CD4-positive, alpha-beta memory T cell (primary cell): Measurements from ENCODE around the gene PLCB1. TPM values are rescaled to one million over a fixed set of nuclear protein-coding genes. Genes with fewer than 3 reads are reported as not detected.

Experiments used
- CTCF ChIA-PET: fragments of 350-600 bp; sonication (Branson Sonifier 250); formaldehyde crosslinking; loops from one replicate; lab custom pipeline; 2021; ENCODE audit warnings: inconsistent platforms; ENCODE audit not compliant: partially characterized antibody; lab: Charles Lee
- POLR2A ChIA-PET: fragments of 350-600 bp; sonication (Branson Sonifier 250); formaldehyde crosslinking; loops from one replicate; lab custom pipeline; 2021; ENCODE audit not compliant: partially characterized antibody; lab: Charles Lee
- DNase-seq, 5 donors: peaks; one replicate each; pipeline versions ENCODE4 v3.0.0 to v3.0.0-alpha.2; 2020 to 2022; ENCODE audit warnings: mixed read lengths in 1 of 5
- H3K27ac ChIP-seq: one replicate; pipeline ENCODE4 v1.7.0; 2013; ENCODE audit warnings: low read depth, low read length
- H3K27me3 ChIP-seq: 2 replicates; pipeline ENCODE4 v1.7.0; 2013; ENCODE audit warnings: mild to moderate bottlenecking, low read length, moderate library complexity; ENCODE audit not compliant: insufficient read depth
- H3K36me3 ChIP-seq: 2 replicates; pipeline ENCODE4 v1.7.0; 2013; ENCODE audit warnings: mild to moderate bottlenecking, low read length, moderate library complexity; ENCODE audit not compliant: insufficient read depth
- H3K4me1 ChIP-seq: 2 replicates; pipeline ENCODE4 v1.7.0; 2013; ENCODE audit warnings: mild to moderate bottlenecking, low read length, moderate library complexity; ENCODE audit not compliant: insufficient read depth
- H3K4me3 ChIP-seq, 2 donors: one replicate each; pipeline ENCODE4 v1.7.0; 2013; ENCODE audit warnings: low read length in 2 of 2, mild to moderate bottlenecking in 1 of 2
- H3K9me3 ChIP-seq, 2 donors: one replicate each; pipeline ENCODE4 v1.7.0; 2013; ENCODE audit warnings: low read length in 2 of 2, control low read depth in 1 of 2; ENCODE audit not compliant: control insufficient read depth in 1 of 2
- H3K27ac Mint-ChIP-seq, 7 donors: one replicate each; pipeline ENCODE4 v1.8.0; 2020 to 2021; ENCODE audit warnings: mixed read lengths in 7 of 7, mild to moderate bottlenecking in 6 of 7, inconsistent platforms in 3 of 7, moderate library complexity in 3 of 7
- H3K27me3 Mint-ChIP-seq, 2 donors: one replicate each; pipeline ENCODE4 v1.8.0; 2020 to 2021; ENCODE audit warnings: mixed read lengths in 2 of 2
- H3K36me3 Mint-ChIP-seq, 2 donors: one replicate each; pipeline ENCODE4 v1.8.0; 2020 to 2021; ENCODE audit warnings: mixed read lengths in 2 of 2, inconsistent platforms in 1 of 2, mild to moderate bottlenecking in 1 of 2
- H3K4me1 Mint-ChIP-seq, 4 donors: one replicate each; pipeline ENCODE4 v1.8.0; 2020 to 2021; ENCODE audit warnings: mixed read lengths in 4 of 4, mild to moderate bottlenecking in 1 of 4
- H3K4me3 Mint-ChIP-seq, 8 donors: one replicate each; pipeline ENCODE4 v1.8.0; 2020 to 2021; ENCODE audit warnings: mixed read lengths in 8 of 8, mild to moderate bottlenecking in 7 of 8, moderate library complexity in 6 of 8, inconsistent platforms in 3 of 8
- H3K9me3 Mint-ChIP-seq, 8 donors: one replicate each; pipeline ENCODE4 v1.8.0; 2020 to 2021; ENCODE audit warnings: mixed read lengths in 8 of 8, mild to moderate bottlenecking in 5 of 8, inconsistent platforms in 3 of 8, moderate library complexity in 1 of 8
- intact Hi-C: fragments of 100-400 bp; cut with micrococcal nuclease; formaldehyde crosslinking; loops from one replicate; pipeline ENCODE4 v1.15.1; 2023
- polyA plus RNA-seq, 2 donors: library from polyadenylated mRNA; unstranded; fragments of 300-500 nt; fragmentation: Illumina TruSeq; gene quantifications; one replicate each; pipeline ENCODE4 v1.2.3, GENCODE V29; 2021
- total RNA-seq, 2 experiments: library from RNA; stranded (reverse); gene quantifications; one replicate each; pipeline ENCODE4 v1.2.3, GENCODE V29; 2021

Gene PLCB1
- total and polyA plus RNA-seq, 4 experiments from 2014 or later, result 5.5 to 9.6 (median 8.2) TPM

DNA sequence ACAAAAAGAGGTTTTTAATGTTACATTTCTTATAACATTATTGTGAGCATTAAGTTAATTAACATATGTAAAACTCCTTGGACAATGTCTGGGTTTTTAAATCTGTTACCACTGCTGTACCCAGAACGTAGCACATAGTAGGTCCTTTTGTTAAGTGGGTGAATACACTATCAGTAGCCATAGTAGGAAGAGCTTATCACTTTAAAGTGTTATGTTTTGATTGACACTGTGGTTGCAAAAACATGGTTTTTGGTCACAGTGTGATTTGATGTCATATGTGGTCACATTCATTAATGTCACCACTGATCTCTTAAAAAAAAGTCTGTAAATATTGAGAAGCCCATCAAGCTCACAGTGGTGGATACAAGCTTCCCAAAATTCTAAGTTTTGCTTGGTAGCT, 160.7 kb downstream of the PLCB1 start:
- Histone ChIP-seq H3K9me3 (no peaks in the 10 kb centered on the region), H3K27me3 (no peaks in the 10 kb centered on the region), H3K36me3 (no peaks in the 10 kb centered on the region), H3K4me1 (no peaks in the 10 kb centered on the region), H3K27ac (no peak overlapping the region), H3K4me3 (no peak overlapping the region)
- intact Hi-C loops, result no loop called here
- no peaks in the 10 kb centered on the region for H3K36me3 Mint-ChIP-seq
- H3K4me1 Mint-ChIP-seq, result peaks cover 0 to 1% (median 0%) of the 10 kb centered on the region in 4 donors
- no peak overlapping the region for H3K4me3 Mint-ChIP-seq
- peaks cover 0 to 3% of the 10 kb centered on the region in 2 donors for H3K27me3 Mint-ChIP-seq
- no peak overlapping the region for H3K27ac Mint-ChIP-seq
- H3K9me3 Mint-ChIP-seq, result peaks cover 0 to 1% (median 0%) of the 10 kb centered on the region in 8 donors
- CTCF ChIA-PET, result no interaction called here
- POLR2A ChIA-PET, result no interaction called here
- no peak for DNase-seq

DNA sequence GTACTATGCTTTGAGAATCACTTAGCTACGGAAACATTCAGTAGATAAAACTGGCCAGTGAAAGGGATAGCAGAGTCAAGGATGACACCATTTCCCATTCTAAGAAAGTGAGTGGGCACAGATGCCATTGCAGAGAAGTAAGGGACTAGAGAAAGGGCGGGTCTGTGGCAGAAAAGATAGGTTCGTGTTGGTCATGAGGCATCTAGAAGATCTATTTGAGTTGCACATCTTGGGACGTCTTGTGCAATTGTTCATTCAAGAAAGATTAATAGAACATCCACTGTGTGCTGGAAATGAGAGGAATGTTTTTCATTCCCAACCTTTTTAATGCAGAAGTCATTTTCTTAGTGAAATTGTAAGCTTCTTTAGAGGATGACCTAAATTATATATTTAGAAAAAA, 161.7 kb downstream of the PLCB1 start:
- intact Hi-C loops, result no loop called here
- ChIA-PET CTCF (no interaction called here), POLR2A (no interaction called here)
- H3K27ac ChIP-seq, result no peak overlapping the region
- Mint-ChIP-seq H3K27me3 (no peaks in the 10 kb centered on the region), H3K36me3 (no peaks in the 10 kb centered on the region), H3K9me3 (peaks cover 0 to 1% (median 0%) of the 10 kb centered on the region in 8 donors), H3K27ac (no peak overlapping the region), H3K4me1 (peaks cover 0 to 1% (median 0%) of the 10 kb centered on the region in 4 donors), H3K4me3 (no peak overlapping the region)
- no peaks in the 10 kb centered on the region for H3K36me3 ChIP-seq
- no peaks in the 10 kb centered on the region for H3K27me3 ChIP-seq
- DNase-seq, result no peak
- H3K4me3 ChIP-seq, result no peak overlapping the region
- no peaks in the 10 kb centered on the region for H3K9me3 ChIP-seq
- no peaks in the 10 kb centered on the region for H3K4me1 ChIP-seq

GRCh38 chr20:8296536-8296935, 164.5 kb downstream of the PLCB1 start:
- Mint-ChIP-seq H3K4me1 (peaks cover 0 to 1% (median 0%) of the 10 kb centered on the region in 4 donors), H3K9me3 (peaks cover 0 to 3% (median 0%) of the 10 kb centered on the region in 8 donors), H3K27me3 (no peaks in the 10 kb centered on the region), H3K4me3 (no peak overlapping the region), H3K36me3 (no peaks in the 10 kb centered on the region), H3K27ac (no peak overlapping the region)
- H3K4me1 ChIP-seq, result no peaks in the 10 kb centered on the region
- intact Hi-C loops, result no loop called here
- no peak overlapping the region for H3K4me3 ChIP-seq
- no peaks in the 10 kb centered on the region for H3K36me3 ChIP-seq
- ChIA-PET POLR2A (no interaction called here), CTCF (interaction anchor here (0.6 kb wide), 1 partner anchor 463 kb away, joined by 3 read pairs; no protein-coding TSS in a partner anchor)
- no peak overlapping the region for H3K27ac ChIP-seq
- no peak for DNase-seq
- no peaks in the 10 kb centered on the region for H3K27me3 ChIP-seq
- no peaks in the 10 kb centered on the region for H3K9me3 ChIP-seq

- POLR2A ChIA-PET, result no interaction called here
- Histone ChIP-seq H3K4me1 (no peaks in the 10 kb centered on the region), H3K36me3 (no peaks in the 10 kb centered on the region), H3K27me3 (no peaks in the 10 kb centered on the region), H3K9me3 (no peaks in the 10 kb centered on the region), H3K4me3 (no peak overlapping the region), H3K27ac (no peak overlapping the region)
- intact Hi-C loops, result no loop called here
- Mint-ChIP-seq H3K27ac (no peak overlapping the region), H3K36me3 (no peaks in the 10 kb centered on the region), H3K27me3 (no peaks in the 10 kb centered on the region), H3K9me3 (peaks cover 0 to 3% (median 0%) of the 10 kb centered on the region in 8 donors), H3K4me3 (no peak overlapping the region), H3K4me1 (no peaks in the 10 kb centered on the region)
- DNase-seq, result no peak
- CTCF ChIA-PET, result no interaction called here
Observed at GRCh38 chr20:8298426-8299043, 166.5 kb downstream of the PLCB1 start.

DNA sequence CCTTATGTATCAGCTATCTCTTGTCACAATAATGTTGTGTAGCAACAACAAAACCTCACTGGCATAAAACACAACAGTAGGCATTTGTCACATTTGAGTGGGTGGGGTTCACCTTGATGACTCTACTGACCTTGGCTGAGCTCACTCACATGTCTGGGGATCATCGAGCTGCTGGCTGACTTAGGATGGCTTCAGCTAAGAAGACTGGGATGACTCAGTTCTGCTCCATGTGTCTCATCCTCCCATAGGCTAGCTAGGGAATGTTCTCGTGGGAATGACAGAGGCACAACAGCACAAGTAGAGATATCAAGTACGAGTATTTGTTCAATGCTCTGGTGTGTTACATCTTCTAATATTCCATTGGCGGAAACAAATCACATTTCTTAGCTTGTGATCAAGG, 167.9 kb downstream of the PLCB1 start:
- Histone ChIP-seq H3K4me3 (no peak overlapping the region), H3K4me1 (no peaks in the 10 kb centered on the region), H3K27me3 (no peaks in the 10 kb centered on the region), H3K9me3 (no peaks in the 10 kb centered on the region), H3K36me3 (no peaks in the 10 kb centered on the region), H3K27ac (no peak overlapping the region)
- Mint-ChIP-seq H3K4me3 (no peak overlapping the region), H3K9me3 (peaks cover 0 to 2% (median 0%) of the 10 kb centered on the region in 8 donors), H3K4me1 (peaks cover 0 to 3% (median 3%) of the 10 kb centered on the region in 4 donors), H3K27me3 (no peaks in the 10 kb centered on the region), H3K27ac (no peak overlapping the region), H3K36me3 (no peaks in the 10 kb centered on the region)
- DNase-seq, result no peak
- ChIA-PET CTCF (interaction anchor here (1.4 to 1.6 kb wide), 2 partner anchors 14 to 172 kb away, joined by 3 read pairs; no protein-coding TSS in a partner anchor), POLR2A (no interaction called here)
- intact Hi-C loops, result no loop called here

DNA sequence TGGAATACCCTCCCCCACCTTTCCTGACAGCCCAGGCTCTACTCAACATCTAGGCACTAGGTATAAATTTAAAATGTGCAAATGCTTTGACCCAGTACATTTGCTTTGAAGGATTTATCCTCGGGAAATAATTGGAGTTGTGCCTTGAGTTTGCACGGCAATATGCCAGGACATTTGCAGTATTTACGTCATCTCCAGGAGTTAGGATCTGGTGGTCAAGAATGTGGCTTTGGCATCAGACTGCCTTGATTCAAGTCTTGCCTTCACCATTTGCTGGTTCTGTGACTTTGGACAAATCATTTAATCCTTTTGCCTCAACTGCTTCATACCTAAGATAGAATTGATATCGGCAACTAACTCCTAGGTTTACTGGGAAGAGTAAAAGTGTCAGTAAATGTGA, 169.6 kb downstream of the PLCB1 start:
- DNase-seq, result no peak
- no peak overlapping the region for H3K4me3 ChIP-seq
- intact Hi-C loops, result no loop called here
- no peaks in the 10 kb centered on the region for H3K27me3 Mint-ChIP-seq
- POLR2A ChIA-PET, result no interaction called here
- no peaks in the 10 kb centered on the region for H3K36me3 ChIP-seq
- no peaks in the 10 kb centered on the region for H3K27me3 ChIP-seq
- CTCF ChIA-PET, result interaction anchor here (1.2 kb wide), 1 partner anchor 8 kb away, joined by 4 read pairs; no protein-coding TSS in a partner anchor
- H3K4me1 Mint-ChIP-seq, result peaks cover 3 to 12% (median 7%) of the 10 kb centered on the region in 4 donors
- H3K9me3 Mint-ChIP-seq, result peaks cover 0 to 2% (median 0%) of the 10 kb centered on the region in 8 donors
- no peaks in the 10 kb centered on the region for H3K4me1 ChIP-seq
- no peak overlapping the region for H3K27ac Mint-ChIP-seq
- no peaks in the 10 kb centered on the region for H3K36me3 Mint-ChIP-seq
- no peak overlapping the region for H3K4me3 Mint-ChIP-seq
- no peak overlapping the region for H3K27ac ChIP-seq
- H3K9me3 ChIP-seq, result no peaks in the 10 kb centered on the region

- intact Hi-C loops, result loop anchor here (2.0 kb wide), 1 partner anchor 85 kb away; no protein-coding TSS in a partner anchor
- no peak overlapping the region for H3K27ac ChIP-seq
- H3K4me3 ChIP-seq, result no peak overlapping the region
- no peaks in the 10 kb centered on the region for H3K4me1 ChIP-seq
- CTCF ChIA-PET, result interaction anchor here (0.8 to 1.3 kb wide), 3 partner anchors 22 to 169 kb away, joined by 3 to 4 read pairs (median 4); no protein-coding TSS in a partner anchor
- Mint-ChIP-seq H3K27ac (no peak overlapping the region), H3K4me3 (no peak overlapping the region), H3K36me3 (no peaks in the 10 kb centered on the region), H3K4me1 (peaks cover 3 to 12% (median 7%) of the 10 kb centered on the region in 4 donors), H3K27me3 (no peaks in the 10 kb centered on the region), H3K9me3 (peaks cover 0 to 3% (median 0%) of the 10 kb centered on the region in 8 donors)
- no peak for DNase-seq
- POLR2A ChIA-PET, result no interaction called here
- no peaks in the 10 kb centered on the region for H3K9me3 ChIP-seq
- H3K27me3 ChIP-seq, result no peaks in the 10 kb centered on the region
- no peaks in the 10 kb centered on the region for H3K36me3 ChIP-seq
Observed at GRCh38 chr20:8303651-8304050, 171.6 kb downstream of the PLCB1 start.
